AG20443 (cell line): ENCODE results near the gene REEP1.
"Not testable (repeated sequence)": the region's sequence is repeated elsewhere in the genome, so short reads cannot be mapped to it uniquely, and the experiment has no call there.

Experiments used
- DNase-seq: peaks from one replicate; pipeline ENCODE4 v3.0.0; 2012; ENCODE audit warnings: low spot score, mixed read lengths

REEP1 gene

DNA sequence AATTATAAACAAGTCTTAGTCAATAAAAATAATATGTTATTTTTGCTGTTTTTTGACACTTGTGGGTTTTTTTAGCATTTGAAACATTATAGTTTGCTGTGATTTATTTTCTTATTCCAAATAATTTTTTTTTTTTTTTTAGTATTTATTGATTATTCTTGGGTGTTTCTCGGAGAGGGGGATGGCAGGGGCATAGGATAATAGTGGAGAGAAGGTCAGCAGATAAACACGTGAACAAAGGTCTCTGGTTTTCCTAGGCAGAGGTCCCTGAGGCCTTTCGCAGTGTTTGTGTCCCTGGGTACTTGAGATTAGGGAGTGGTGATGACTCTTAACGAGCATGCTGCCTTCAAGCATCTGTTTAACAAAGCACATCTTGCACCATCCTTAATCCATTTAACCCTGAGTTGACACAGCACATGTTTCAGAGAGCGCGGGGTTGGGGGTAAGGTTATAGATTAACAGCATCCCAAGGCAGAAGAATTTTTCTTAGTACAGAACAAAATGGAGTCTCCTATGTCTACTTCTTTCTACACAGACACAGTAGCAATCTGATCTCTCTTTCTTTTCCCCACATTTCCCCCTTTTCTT, 8.5 kb upstream of the REEP1 start:
- not testable (repeated sequence) for DNase-seq

DNA sequence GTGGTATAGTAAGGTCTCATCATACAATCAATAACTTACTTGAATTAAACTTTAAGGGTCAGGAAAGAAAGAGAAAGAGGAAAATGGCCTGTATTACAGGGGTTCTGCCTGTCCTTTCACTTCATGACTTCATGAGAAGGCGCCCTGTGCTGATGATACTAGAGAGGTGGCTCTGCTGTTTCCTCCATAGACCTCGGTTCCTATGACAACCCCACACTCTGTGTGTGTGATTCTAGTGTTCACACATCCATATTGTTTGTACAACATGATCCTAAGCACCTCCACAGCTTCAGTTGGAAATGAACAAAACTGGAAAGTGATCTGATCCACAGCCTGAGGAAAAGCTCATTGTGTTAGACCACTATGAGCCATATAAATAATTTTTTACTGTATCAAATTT, 7.0 kb upstream of the REEP1 start:
- no peak for DNase-seq

GRCh38 chr2:86342488-86342887, 5.1 kb upstream of the REEP1 start:
- DNase-seq, result no peak

DNA sequence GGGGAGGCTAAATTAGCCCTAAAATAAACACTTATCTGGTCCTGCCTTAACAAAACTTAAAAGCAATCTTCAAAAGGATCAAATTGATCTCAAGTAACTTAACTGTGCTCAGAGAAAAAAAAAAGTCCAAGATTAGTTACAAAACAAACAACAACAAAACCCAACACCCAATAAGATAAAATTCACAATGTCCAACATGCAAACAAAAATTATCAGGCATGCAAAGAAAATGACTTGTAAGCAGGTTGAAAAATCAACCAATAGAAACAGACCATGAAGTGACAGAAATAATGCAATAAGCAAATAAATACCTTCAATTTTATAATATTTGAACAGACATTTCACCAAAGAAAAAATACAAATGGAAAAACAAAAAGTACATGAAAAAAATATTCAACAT, 4.0 kb upstream of the REEP1 start:
- no peak for DNase-seq

GRCh38 chr2:86338778-86339295, 1.4 kb upstream of the REEP1 start:
- DNase-seq, result no peak

GRCh38 chr2:86336675-86337243, 667 bp downstream of the REEP1 start:
- no peak for DNase-seq

- DNase-seq, result no peak
These were observed 1.4 kb downstream of the REEP1 start for GRCh38 chr2:86335865-86336674.

DNA sequence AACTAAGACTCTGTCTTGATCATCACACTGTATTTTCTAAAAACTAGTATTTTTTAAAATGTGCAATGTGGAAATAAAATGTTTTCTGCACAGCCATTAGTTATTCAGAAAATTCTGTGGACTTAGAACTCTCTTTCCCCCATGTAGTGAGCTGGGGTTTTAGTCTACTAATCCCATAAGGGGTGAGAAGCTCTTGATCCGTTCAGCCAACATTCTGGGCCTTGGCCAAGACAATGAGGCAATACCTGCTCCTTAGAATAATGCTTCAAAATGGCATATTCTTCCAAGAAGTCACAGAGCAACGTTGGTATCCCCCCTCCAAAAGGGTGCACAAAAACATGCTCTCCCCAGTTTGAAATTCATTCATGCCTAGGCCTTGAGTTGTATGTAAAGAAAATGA, 4.0 kb downstream of the REEP1 start:
- no peak for DNase-seq

DNA sequence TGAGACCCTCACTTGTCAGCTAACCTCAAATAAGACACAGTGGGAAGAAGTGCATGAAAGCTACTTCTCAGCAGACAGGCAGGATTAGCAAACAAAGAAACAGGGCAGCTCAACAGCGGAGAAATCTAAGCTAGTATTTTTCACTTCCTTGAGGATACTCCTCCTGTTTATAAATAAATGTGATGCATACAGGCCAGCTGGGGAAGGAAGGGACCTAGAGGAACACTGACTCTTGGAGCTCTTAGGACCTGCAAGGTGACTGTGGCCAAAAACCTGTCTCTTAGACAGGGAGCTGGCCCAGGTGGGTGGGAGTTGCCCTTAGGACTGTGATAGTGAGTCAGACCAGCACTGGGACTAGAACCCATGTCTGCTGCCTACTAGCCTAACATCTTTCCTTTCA, 4.8 kb downstream of the REEP1 start:
- no peak for DNase-seq

- DNase-seq, result no peak
These were observed 6.0 kb downstream of the REEP1 start for GRCh38 chr2:86331384-86331783.

- DNase-seq, result no peak
These were observed 7.4 kb downstream of the REEP1 start for GRCh38 chr2:86330001-86330400.

GRCh38 chr2:86323273-86324021, 14.0 kb downstream of the REEP1 start:
- no peak for DNase-seq

DNA sequence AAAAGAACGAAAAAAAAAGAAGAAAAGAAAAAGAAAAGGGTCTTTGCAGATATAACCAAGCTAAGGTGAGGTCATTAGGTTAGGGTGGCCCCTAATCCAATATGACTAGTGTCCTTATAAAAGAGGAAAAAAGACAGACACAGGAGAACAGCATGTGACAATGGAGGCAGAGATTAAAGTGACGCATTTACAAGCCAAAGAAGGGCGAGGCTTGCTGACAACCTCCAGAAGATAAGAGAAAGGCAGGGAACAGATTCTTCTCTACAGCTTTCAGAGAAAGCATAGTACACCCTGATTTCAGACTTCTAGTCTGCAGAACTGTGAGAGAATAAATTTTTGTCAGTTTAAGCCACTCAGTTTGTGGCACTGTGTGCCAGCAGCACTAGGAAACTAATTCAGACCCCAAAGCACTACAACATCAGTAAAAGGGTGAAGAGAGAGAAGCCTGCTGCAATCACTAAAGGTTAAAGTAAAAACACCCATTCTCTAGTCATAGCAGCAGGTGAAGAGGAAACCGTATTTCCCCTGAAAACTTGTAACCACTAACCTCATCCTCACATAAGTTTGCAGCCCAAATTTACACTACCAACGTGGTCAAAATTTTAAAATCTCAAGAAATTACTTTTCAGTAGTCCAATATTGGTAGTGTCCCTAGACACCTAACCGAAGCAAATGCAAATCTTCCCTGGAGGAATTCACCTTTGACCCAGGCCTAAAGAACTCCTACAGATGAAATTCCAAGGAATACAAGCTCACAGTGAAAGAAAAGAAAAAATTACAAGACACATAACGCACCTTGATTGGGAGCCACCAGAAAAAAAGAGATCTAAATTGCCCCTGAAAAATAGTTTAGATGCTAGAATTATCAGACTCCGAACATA, 17.5 kb downstream of the REEP1 start:
- DNase-seq, result no peak

GRCh38 chr2:86315084-86315483, 22.3 kb downstream of the REEP1 start:
- no peak for DNase-seq

DNA sequence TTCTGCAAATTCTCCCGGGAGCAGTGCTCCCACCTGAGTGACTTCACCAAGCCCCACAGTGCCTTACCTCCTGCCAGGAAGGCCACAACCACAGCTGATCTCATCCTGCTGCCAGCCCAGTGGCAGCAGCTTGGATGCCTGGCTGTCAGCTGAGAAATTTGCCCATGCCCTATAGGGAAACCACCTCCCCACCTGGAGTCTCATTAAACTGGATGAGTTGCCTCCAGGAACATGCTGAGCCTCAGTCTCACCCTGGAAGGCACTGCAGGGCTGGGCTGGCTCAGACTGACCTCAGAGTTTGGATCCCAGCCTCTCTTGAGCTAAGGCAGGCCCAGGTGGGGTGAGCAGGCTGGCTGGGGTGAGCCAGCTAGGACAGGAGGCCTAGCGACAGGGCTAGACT, 23.3 kb downstream of the REEP1 start:
- no peak for DNase-seq

DNA sequence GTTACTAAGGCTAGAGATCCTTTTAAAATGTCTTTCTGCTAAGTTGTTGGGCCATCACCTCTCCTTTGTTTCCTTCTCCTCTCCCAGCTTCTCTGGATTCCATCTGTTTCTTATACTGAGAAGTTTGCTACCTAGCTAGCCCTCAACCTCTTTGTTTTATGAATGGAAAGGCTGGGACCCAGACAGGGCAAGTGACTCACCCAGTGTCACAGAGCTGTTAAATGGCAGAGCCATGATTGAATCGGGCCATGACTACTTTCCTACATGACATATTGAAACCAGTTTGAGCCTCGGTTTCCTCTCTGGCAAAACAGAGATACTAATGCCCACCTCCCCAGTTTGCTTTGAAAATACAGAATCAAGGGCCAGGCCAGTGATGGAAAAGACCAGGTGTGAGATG, 24.1 kb downstream of the REEP1 start:
- no peak for DNase-seq

- DNase-seq, result no peak
These were observed 25.5 kb downstream of the REEP1 start for GRCh38 chr2:86311879-86312278.

DNA sequence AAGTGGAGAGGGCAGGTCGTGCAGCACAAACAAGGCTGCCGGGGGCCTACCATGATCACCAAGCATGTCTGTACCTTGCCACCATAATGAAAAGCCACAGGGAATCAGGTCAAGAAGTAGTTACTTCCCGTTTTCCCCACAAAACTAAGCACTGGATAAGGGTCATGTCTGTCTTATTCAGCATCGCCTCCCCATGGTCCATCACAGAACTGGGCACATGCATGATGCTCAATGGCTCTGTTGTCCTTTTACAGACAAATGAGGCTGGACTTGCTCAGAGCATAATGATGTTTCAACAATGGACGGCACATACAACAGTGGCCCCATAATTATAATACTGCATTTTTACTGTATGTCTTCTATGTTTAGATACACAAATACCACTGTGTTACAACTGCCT, 27.5 kb downstream of the REEP1 start:
- DNase-seq, result no peak

- DNase-seq, result no peak
These were observed 28.3 kb downstream of the REEP1 start for GRCh38 chr2:86308984-86309695.

DNA sequence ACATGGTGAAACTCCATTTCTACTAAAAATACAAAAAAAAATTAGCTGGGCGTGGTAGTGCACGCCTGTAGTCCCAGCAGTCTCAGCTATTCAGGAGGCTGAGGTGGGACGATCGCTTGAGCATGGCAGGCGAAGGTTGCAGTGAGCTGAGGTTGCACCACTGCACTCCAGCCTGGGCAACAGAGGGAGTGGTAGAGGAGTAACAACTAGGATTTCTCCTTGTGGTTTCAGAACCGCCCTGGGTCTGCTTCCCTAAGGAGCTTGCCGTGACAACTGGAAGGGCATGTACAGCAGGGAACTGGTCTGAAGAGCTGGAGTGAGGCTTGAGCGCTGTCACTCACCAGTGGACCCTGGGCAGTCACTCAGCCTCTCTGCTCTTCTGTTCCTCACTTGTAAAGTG, 29.1 kb downstream of the REEP1 start:
- DNase-seq, result no peak

DNA sequence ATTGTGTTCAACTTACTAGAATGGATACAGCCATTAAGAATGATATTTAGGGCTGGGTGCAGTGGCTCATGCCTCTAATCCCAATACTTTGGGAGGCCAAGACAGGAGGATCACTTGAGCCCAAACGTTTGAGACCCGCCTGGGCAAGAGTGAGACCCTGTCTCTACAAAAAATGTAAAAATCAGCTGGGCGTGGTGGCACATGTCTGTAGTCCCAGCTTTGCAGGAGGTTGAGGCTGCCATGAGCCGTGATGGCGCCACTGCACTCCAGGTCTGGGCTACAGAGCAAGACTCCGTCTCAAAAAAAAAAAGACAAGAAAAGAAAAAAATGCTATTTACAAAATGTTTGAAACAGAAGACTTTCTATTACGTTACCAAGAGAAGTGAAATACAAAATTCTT, 30.0 kb downstream of the REEP1 start:
- no peak for DNase-seq
